ENCODE measurements around the gene SPAG4. TPM values are rescaled to one million over a fixed set of nuclear protein-coding genes. Genes with fewer than 3 reads are reported as not detected.

The SPAG4 gene
- total RNA-seq, 1 experiment from 2014 or later = 0.67 TPM

GRCh38 chr20:35627121-35627520 is 11.5 kb downstream of the SPAG4 start:
- BruUV-seq (replicated peaks) = no TSS peak
- intact Hi-C loops (cut with micrococcal nuclease; ENCODE audit: unreplicated experiment) = no loop called here
- no peak for DNase-seq (ENCODE audit: low spot score)
- peaks cover 46% of the 10 kb centered on the region for H3K36me3 ChIP-seq (ENCODE audit: insufficient read depth, low read length, poor library complexity, severe bottlenecking)
- H3K27ac ChIP-seq (ENCODE audit: low read depth, low read length, poor library complexity, severe bottlenecking) = no peak overlapping the region
- POLR2A ChIA-PET (ENCODE audit: low non-redundant PET) = no interaction called here
- no peaks in the 10 kb centered on the region for H3K27me3 ChIP-seq (replicated peaks; ENCODE audit: insufficient read depth, low read depth, low read length, poor library complexity)
- no peaks in the 10 kb centered on the region for H3K9me3 ChIP-seq (ENCODE audit: low read depth, low read length, poor library complexity, severe bottlenecking)
- TF ChIP-seq EZH2 (IDR thresholded peaks at IDR 0.05; ENCODE audit: borderline replicate concordance, low read depth, low read length, poor library complexity, severe bottlenecking) = no peak
- TF ChIP-seq, protein P1, sequence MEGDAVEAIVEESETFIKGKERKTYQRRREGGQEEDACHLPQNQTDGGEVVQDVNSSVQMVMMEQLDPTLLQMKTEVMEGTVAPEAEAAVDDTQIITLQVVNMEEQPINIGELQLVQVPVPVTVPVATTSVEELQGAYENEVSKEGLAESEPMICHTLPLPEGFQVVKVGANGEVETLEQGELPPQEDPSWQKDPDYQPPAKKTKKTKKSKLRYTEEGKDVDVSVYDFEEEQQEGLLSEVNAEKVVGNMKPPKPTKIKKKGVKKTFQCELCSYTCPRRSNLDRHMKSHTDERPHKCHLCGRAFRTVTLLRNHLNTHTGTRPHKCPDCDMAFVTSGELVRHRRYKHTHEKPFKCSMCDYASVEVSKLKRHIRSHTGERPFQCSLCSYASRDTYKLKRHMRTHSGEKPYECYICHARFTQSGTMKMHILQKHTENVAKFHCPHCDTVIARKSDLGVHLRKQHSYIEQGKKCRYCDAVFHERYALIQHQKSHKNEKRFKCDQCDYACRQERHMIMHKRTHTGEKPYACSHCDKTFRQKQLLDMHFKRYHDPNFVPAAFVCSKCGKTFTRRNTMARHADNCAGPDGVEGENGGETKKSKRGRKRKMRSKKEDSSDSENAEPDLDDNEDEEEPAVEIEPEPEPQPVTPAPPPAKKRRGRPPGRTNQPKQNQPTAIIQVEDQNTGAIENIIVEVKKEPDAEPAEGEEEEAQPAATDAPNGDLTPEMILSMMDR (conservative IDR thresholded peaks at IDR 0.05; ENCODE audit: low read depth, low read length) = no peak
- H3K4me3 ChIP-seq (ENCODE audit: low read depth, low read length, poor library complexity, severe bottlenecking) = no peak overlapping the region
- H3K4me1 ChIP-seq (ENCODE audit: insufficient read depth, low read length, poor library complexity, severe bottlenecking) = no peaks in the 10 kb centered on the region
- CTCF ChIA-PET = no interaction called here

DNA sequence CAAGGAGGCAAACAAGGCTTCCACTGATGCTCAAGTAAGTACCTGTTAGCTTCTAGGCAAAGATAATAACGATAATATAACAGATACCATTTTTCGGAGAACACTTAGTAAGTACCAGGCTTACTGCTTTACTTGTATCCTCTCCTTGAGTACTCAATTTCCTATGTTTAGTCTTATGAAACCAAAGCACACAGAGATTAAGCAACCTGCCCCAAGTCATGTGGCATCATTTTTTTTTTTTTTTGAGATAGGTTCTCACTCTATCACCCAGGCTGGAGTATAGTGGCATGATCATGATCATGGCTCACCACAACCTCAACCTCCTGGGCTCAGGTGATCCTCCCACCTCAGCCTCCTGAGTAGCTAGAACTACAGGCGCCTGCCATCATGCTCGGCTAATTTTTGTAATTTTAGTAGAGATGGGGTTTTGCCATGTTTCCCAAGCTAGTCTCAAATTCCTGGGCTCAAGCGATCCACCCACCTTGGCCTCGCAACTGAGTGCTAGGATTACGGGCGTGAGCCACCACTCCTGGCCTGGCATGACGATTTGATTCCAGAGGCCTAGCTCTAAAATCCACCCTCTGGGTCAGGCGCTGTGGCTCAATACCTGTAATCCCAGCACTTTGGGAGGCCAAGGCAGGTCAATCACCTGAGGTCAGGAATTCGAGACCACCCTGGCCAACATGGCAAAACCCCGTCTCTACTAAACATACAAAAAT is 14.0 kb downstream of the SPAG4 start:
- BruUV-seq (replicated peaks) = no TSS peak
- CTCF ChIA-PET = no interaction called here
- no peaks in the 10 kb centered on the region for H3K9me3 ChIP-seq (ENCODE audit: low read depth, low read length, poor library complexity, severe bottlenecking)
- POLR2A ChIA-PET (ENCODE audit: low non-redundant PET) = no interaction called here
- H3K36me3 ChIP-seq (ENCODE audit: insufficient read depth, low read length, poor library complexity, severe bottlenecking) = peaks cover 51% of the 10 kb centered on the region
- H3K27me3 ChIP-seq (replicated peaks; ENCODE audit: insufficient read depth, low read depth, low read length, poor library complexity) = no peaks in the 10 kb centered on the region
- no peak overlapping the region for H3K4me3 ChIP-seq (ENCODE audit: low read depth, low read length, poor library complexity, severe bottlenecking)
- DNase-seq (ENCODE audit: low spot score) = no peak
- TF ChIP-seq, protein P1 (conservative IDR thresholded peaks at IDR 0.05; ENCODE audit: low read depth, low read length) = no peak
- TF ChIP-seq EZH2 (IDR thresholded peaks at IDR 0.05; ENCODE audit: borderline replicate concordance, low read depth, low read length, poor library complexity, severe bottlenecking) = no peak
- H3K4me1 ChIP-seq (ENCODE audit: insufficient read depth, low read length, poor library complexity, severe bottlenecking) = no peaks in the 10 kb centered on the region
- intact Hi-C loops (cut with micrococcal nuclease; ENCODE audit: unreplicated experiment) = no loop called here
- H3K27ac ChIP-seq (ENCODE audit: low read depth, low read length, poor library complexity, severe bottlenecking) = no peak overlapping the region

- Histone ChIP-seq H3K27ac (ENCODE audit: low read depth, low read length, poor library complexity, severe bottlenecking) (no peak overlapping the region), H3K36me3 (ENCODE audit: insufficient read depth, low read length, poor library complexity, severe bottlenecking) (peaks cover 48% of the 10 kb centered on the region), H3K27me3 (replicated peaks; ENCODE audit: insufficient read depth, low read depth, low read length, poor library complexity) (no peaks in the 10 kb centered on the region), H3K4me3 (ENCODE audit: low read depth, low read length, poor library complexity, severe bottlenecking) (no peak overlapping the region), H3K4me1 (ENCODE audit: insufficient read depth, low read length, poor library complexity, severe bottlenecking) (no peaks in the 10 kb centered on the region), H3K9me3 (ENCODE audit: low read depth, low read length, poor library complexity, severe bottlenecking) (no peaks in the 10 kb centered on the region)
- TF ChIP-seq, protein P1 (conservative IDR thresholded peaks at IDR 0.05; ENCODE audit: low read depth, low read length) = no peak
- no peak for TF ChIP-seq EZH2 (IDR thresholded peaks at IDR 0.05; ENCODE audit: borderline replicate concordance, low read depth, low read length, poor library complexity, severe bottlenecking)
- no peak for DNase-seq (ENCODE audit: low spot score)
- ChIA-PET POLR2A (ENCODE audit: low non-redundant PET) (no interaction called here), CTCF (no interaction called here)
- no TSS peak for BruUV-seq (replicated peaks)
- intact Hi-C loops (cut with micrococcal nuclease; ENCODE audit: unreplicated experiment) = no loop called here
These were observed 15.0 kb downstream of the SPAG4 start for GRCh38 chr20:35630636-35631035.
